ENCODE results near the gene FYN. TPM values are rescaled to one million over a fixed set of nuclear protein-coding genes. Genes with fewer than 3 reads are reported as not detected.

The FYN gene
- total and polyA plus RNA-seq, 2 experiments from 2014 or later = 95.7 to 104 TPM

- Histone ChIP-seq H3K9me3 (ENCODE audit: low read depth) (no peaks in the 10 kb centered on the region), H3K4me3 (no peak overlapping the region), H3K36me3 (no peaks in the 10 kb centered on the region), H3K4me1 (ENCODE audit: low read depth) (peaks cover 64% of the 10 kb centered on the region), H3K27ac (no peak overlapping the region), H3K27me3 (no peaks in the 10 kb centered on the region)
- no peak for DNase-seq (ENCODE audit: low read depth in 1 of 2, low spot score in 1 of 2)
- no peak for TF ChIP-seq CTCF (IDR thresholded peaks at IDR 0.05; ENCODE audit: low read depth, low read length)
These were observed 27.2 kb downstream of the FYN start for GRCh38 chr6:111846066-111846465.

GRCh38 chr6:111845441-111845871, 27.8 kb downstream of the FYN start:
- Histone ChIP-seq H3K9me3 (ENCODE audit: low read depth) (no peaks in the 10 kb centered on the region), H3K27ac (peak overlapping the region; percentile 80), H3K4me3 (no peak overlapping the region), H3K4me1 (ENCODE audit: low read depth) (peaks cover 64% of the 10 kb centered on the region), H3K27me3 (no peaks in the 10 kb centered on the region), H3K36me3 (no peaks in the 10 kb centered on the region)
- TF ChIP-seq CTCF (IDR thresholded peaks at IDR 0.05; ENCODE audit: low read depth, low read length) = no peak
- DNase-seq (ENCODE audit: low read depth in 1 of 2, low spot score in 1 of 2) = no peak

GRCh38 chr6:111844921-111845320, 28.3 kb downstream of the FYN start:
- no peak overlapping the region for H3K4me3 ChIP-seq
- TF ChIP-seq CTCF (IDR thresholded peaks at IDR 0.05; ENCODE audit: low read depth, low read length) = no peak
- H3K27me3 ChIP-seq = no peaks in the 10 kb centered on the region
- peaks cover 64% of the 10 kb centered on the region for H3K4me1 ChIP-seq (ENCODE audit: low read depth)
- H3K36me3 ChIP-seq = no peaks in the 10 kb centered on the region
- peak overlapping the region; percentile 80 for H3K27ac ChIP-seq
- no peaks in the 10 kb centered on the region for H3K9me3 ChIP-seq (ENCODE audit: low read depth)
- peak in 1 of 2 donors; percentile 28 for DNase-seq (ENCODE audit: low read depth in 1 of 2, low spot score in 1 of 2)

- no peaks in the 10 kb centered on the region for H3K27me3 ChIP-seq
- no peak for TF ChIP-seq CTCF (IDR thresholded peaks at IDR 0.05; ENCODE audit: low read depth, low read length)
- H3K9me3 ChIP-seq (ENCODE audit: low read depth) = no peaks in the 10 kb centered on the region
- peak in 1 of 2 donors; percentile 17 for DNase-seq (ENCODE audit: low read depth in 1 of 2, low spot score in 1 of 2)
- H3K4me3 ChIP-seq = no peak overlapping the region
- peak overlapping the region; percentile 80 for H3K27ac ChIP-seq
- H3K36me3 ChIP-seq = no peaks in the 10 kb centered on the region
- peaks cover 64% of the 10 kb centered on the region for H3K4me1 ChIP-seq (ENCODE audit: low read depth)
These were observed 28.9 kb downstream of the FYN start for GRCh38 chr6:111844376-111844775.

- Histone ChIP-seq H3K36me3 (no peaks in the 10 kb centered on the region), H3K4me1 (ENCODE audit: low read depth) (peaks cover 56% of the 10 kb centered on the region), H3K9me3 (ENCODE audit: low read depth) (no peaks in the 10 kb centered on the region), H3K4me3 (no peak overlapping the region), H3K27me3 (no peaks in the 10 kb centered on the region), H3K27ac (peak overlapping the region; percentile 80)
- no peak for TF ChIP-seq CTCF (IDR thresholded peaks at IDR 0.05; ENCODE audit: low read depth, low read length)
- DNase-seq (ENCODE audit: low read depth in 1 of 2, low spot score in 1 of 2) = peak in 1 of 2 donors; percentile 29
These were observed 29.7 kb downstream of the FYN start for GRCh38 chr6:111843347-111844147.

Data from cardiac muscle cell (in vitro differentiated cells and primary cell).